ENCODE measurements around the gene NARF. TPM values are rescaled to one million over a fixed set of nuclear protein-coding genes. Genes with fewer than 3 reads are reported as not detected.
A peak's percentile ranks its signal among the peaks of the same experiment; 100 is the strongest.
"Not testable (repeated sequence)": the region's sequence is repeated elsewhere in the genome, so short reads cannot be mapped to it uniquely, and the experiment has no call there.

Gene NARF
- polyA plus RNA-seq, 4 donors, result 73.4 to 77.4 (median 74.8) TPM

- DNase-seq (ENCODE audit: low read depth in 4 of 4, low spot score in 3 of 4), result no peak
These were observed 13.0 kb upstream of the NARF start for GRCh38 chr17:82445542-82445941.

DNA sequence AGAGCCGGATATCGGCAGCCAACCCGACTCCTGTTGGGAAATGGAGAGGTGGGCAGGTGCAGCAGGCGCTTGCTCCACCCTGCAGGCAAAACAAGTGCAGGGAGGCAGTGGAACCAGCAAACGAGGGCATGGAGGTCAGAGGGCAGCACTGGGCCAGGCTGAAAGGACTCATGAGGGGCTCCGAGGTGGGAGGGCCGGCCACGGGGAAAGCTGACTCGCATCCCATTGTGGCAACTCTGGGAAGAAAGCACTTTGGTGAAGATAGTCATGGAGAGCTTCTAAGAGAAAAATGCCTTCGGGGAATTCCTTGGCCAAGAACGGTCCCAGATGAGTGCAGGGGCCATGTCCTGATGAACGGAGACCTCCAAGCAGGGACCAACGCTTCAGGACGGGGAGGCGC, 12.4 kb upstream of the NARF start:
- DNase-seq (ENCODE audit: low read depth in 4 of 4, low spot score in 3 of 4), result no peak

GRCh38 chr17:82446649-82447048, 11.9 kb upstream of the NARF start:
- DNase-seq (ENCODE audit: low read depth in 4 of 4, low spot score in 3 of 4), result no peak

GRCh38 chr17:82447876-82448275, 10.7 kb upstream of the NARF start:
- no peak for DNase-seq (ENCODE audit: low read depth in 4 of 4, low spot score in 3 of 4)

DNA sequence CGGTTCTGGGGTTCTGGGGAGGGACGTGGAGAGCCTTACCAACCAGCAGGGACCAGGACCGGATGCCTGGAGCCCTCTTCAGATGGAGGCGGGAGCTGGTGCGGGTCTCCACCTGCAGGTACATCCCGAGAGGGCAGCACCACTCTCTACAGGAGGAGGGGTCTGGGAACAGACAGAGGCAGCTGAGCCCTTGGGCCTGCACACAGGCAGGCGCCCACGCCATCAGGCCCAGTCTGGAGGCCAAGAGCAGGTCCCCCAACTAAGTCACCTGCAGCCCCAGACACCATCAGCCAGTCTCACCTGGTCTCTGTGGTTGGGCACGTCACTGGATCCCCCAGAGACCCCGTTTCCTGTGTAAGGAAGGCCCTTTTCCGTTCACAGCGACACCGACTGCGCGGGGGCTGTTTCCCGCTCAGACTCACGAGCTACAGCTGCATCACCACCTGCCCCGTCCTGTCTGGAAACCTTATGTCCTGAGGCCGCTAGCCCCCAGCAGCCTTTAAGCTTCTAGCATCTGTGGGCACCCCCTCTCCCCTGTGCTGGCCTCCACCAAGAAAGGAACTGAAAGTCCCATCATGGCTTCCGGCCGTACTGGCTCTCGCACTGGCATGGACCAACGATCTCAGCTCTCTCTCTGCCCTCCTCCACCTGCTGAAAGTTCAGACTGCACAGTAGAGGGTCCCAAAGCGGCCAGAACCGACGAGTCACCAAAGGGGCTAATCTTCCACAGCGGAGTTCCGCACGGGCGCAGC, 9.2 kb upstream of the NARF start:
- DNase-seq (ENCODE audit: low read depth in 4 of 4, low spot score in 3 of 4), result no peak

DNA sequence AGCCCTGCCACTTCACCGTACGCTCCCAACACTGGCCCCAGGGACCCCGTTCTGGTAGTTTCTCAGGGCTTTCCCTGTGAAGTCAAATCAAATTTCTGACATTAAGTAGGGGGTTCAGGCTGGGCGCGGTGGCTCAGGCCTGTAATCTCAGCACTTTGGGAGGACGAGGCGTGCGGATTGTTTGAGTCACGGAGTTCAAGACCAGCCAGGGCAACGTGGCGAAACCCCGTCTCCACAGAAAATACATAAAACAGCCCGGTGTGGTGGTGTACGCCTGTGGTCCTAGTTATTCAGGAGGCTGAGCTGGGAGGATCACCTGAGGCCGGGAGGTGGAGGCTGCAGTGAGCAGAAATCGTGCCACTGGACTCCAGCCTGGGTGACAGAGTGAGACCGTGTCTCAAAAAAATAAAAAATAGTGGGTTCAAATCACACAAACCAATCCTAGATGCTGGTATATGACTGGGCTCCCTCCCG, 8.6 kb upstream of the NARF start:
- no peak for DNase-seq (ENCODE audit: low read depth in 4 of 4, low spot score in 3 of 4)

- peak; percentile 74 to 84 (median 81) for DNase-seq (ENCODE audit: low read depth in 4 of 4, low spot score in 3 of 4)
These were observed 8.0 kb upstream of the NARF start, which contains the start of gene CYBC1 for GRCh38 chr17:82450357-82451106. Gene CYBC1, minus strand, starts transcription at chr17:82450752. Its CDS starts 1,498 bp downstream, at chr17:82449254.

DNA sequence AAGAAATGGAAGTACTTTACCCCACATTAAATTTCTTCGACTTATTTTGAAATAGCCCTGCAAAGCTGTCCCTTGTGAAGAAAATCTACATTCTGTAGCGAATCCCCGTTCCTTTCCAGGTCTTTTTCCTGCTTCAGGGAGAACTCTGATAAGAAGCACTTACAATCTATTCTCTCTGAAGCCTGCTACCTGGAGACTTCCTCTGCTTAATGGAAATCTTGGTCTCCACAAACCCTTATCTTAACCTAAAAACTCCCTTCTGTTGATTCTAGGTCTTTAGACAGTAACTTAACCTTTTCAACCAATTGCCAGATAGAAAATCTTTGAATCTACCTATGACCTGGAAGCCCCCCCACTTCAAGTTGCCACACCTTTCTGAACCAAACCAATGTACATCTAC, 6.4 kb upstream of the NARF start:
- no peak for DNase-seq (ENCODE audit: low read depth in 4 of 4, low spot score in 3 of 4)

DNA sequence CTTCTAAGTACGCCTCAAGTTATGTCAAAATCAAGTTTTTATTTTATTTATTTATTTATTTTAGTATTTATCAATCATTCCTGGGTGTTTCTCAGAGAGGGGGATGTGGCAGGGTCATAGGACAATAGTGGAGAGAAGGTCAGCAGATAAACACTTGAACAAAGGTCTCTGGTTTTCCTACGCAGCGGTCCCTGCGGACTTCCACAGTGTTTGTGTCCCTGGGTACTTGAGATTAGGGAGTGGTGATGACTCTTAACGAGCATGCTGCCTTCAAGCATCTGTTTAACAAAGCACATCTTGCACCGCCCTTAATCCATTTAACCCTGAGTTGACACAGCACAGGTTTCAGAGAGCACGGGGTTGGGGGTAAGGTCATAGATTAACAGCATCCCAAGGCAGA, 5.4 kb upstream of the NARF start:
- not testable (repeated sequence) for DNase-seq (ENCODE audit: low read depth in 4 of 4, low spot score in 3 of 4)

GRCh38 chr17:82453706-82454105, 4.8 kb upstream of the NARF start:
- DNase-seq (ENCODE audit: low read depth in 4 of 4, low spot score in 3 of 4), result not testable (repeated sequence)

- DNase-seq (ENCODE audit: low read depth in 4 of 4, low spot score in 3 of 4), result no peak
These were observed 1.2 kb upstream of the NARF start for GRCh38 chr17:82457073-82457928.

GRCh38 chr17:82457929-82458178, 687 bp upstream of the NARF start:
- no peak for DNase-seq (ENCODE audit: low read depth in 4 of 4, low spot score in 3 of 4)

- DNase-seq (ENCODE audit: low read depth in 4 of 4, low spot score in 3 of 4), result peak in 1 of 4 donors; percentile 29
These were observed 414 bp downstream of the NARF start for GRCh38 chr17:82458885-82459424.

DNA sequence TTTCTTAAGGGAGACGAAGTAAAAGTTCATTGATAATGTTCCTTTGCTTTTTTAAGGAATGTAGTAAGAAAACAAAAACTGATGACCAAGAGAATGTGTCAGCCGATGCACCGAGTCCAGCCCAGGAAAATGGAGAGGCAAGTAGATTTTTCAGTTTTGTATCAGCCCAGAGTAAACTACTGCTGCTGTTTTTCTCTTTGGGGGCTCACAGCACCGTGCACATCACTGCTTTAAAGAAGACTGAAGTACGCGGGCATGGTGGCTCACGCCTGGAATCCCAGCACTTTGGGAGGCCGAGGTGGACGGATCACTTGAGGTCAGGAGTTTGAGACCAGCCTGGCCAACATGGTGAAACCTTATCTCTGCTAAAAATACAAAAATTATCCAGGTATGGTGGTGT, 1.4 kb downstream of the NARF start:
- not testable (repeated sequence) for DNase-seq (ENCODE audit: low read depth in 4 of 4, low spot score in 3 of 4)

DNA sequence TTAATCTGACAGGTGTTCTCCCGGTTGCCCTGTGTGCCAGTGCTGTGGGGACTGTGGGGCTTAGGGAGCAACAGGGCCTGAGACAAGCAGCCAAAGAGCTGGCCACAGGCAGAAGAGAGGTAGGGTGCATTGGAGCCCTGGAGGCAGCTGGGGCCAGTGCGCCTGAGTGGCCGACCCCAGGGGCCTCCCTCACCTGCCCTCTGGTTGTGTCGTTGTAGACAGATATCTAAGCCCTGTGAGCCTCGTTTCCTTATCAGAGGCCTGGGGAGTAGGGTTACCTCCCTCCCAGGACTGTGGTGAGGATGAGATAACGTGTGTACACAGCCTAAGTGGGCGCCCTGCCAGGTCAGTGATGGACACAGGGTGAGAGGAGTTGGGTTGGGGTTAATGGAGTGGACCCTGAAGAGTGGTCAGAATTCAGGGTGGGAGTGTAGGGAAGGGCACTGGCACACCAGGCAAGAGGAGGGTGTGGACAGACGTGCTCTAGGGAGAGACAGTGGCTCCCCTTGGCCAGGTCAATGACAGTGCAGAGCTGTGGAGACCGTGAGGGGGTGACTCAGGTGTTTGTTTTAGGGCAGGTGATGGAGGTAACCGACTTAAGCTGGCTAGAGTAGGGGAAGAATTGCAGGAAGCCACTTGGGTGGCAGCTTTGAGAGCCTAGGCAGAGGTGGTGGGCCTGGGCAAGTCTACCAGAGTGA, 3.4 kb downstream of the NARF start:
- DNase-seq (ENCODE audit: low read depth in 4 of 4, low spot score in 3 of 4), result no peak

DNA sequence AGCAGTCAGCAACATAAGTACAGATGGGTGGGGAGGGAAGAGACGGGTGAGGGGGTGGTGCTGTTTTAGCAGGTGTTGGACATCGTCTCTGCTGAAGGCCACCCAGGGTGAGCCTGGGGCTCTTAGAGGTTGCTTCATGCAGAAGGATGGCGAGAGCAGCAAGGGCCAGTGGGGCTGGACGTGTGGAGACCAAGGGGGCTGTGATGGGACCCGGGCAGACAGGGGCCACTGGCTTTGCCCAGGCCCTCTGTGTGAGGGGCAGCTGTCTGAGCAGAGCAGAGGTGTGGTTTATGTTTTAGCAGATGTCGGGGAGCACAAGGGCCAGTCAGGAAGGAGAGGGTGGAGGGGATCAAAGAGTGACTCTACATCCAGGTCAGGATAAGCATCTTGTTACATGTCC, 4.8 kb downstream of the NARF start:
- DNase-seq (ENCODE audit: low read depth in 4 of 4, low spot score in 3 of 4), result no peak

- no peak for DNase-seq (ENCODE audit: low read depth in 4 of 4, low spot score in 3 of 4)
These were observed 5.5 kb downstream of the NARF start for GRCh38 chr17:82463925-82464566.

- DNase-seq (ENCODE audit: low read depth in 4 of 4, low spot score in 3 of 4), result no peak
These were observed 6.0 kb downstream of the NARF start for GRCh38 chr17:82464567-82464929.

- no peak for DNase-seq (ENCODE audit: low read depth in 4 of 4, low spot score in 3 of 4)
These were observed 6.6 kb downstream of the NARF start for GRCh38 chr17:82465023-82465603.

DNA sequence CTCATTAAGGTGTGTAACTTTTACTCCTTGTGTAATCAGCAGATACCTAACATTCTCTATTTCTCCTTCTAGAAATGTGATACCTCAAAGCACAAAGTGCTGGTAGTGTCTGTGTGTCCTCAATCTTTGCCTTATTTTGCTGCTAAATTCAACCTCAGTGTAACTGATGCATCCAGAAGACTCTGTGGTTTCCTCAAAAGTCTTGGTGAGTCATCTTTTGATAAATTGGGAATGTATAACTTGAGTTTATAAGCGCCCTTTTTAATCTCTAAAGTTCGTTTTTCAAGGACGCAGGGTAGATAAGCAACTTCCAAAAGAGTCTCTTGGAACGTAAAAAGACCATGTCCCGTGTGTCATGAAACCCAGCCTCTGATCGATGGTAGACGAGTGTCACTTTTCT, 10.2 kb downstream of the NARF start:
- DNase-seq (ENCODE audit: low read depth in 4 of 4, low spot score in 3 of 4), result no peak
